B cell (primary cell): Measurements from ENCODE around the gene CFAP100. TPM values are rescaled to one million over a fixed set of nuclear protein-coding genes. Genes with fewer than 3 reads are reported as not detected.

ENCODE experiments used
- ATAC-seq: fragments of 200-7000 bp; cut with Tn5 transposase; one replicate; pipeline ENCODE4 v1.10.0; 2021; ENCODE audit warnings: low read depth, mild to moderate bottlenecking, moderate number of reproducible peaks, moderate library complexity
- CTCF ChIA-PET: fragments of 350-600 bp; sonication (Branson Sonifier 250); formaldehyde crosslinking; loops from one replicate; lab custom pipeline; 2021; ENCODE audit warnings: antibody characterized with exemption, inconsistent platforms; lab: Charles Lee
- POLR2A ChIA-PET: fragments of 350-600 bp; sonication (Branson Sonifier 250); formaldehyde crosslinking; loops from one replicate; lab custom pipeline; 2021; ENCODE audit warnings: antibody characterized with exemption; lab: Charles Lee
- DNase-seq: peaks from one replicate; pipeline ENCODE4 v3.0.0; 2013
- H2AFZ ChIP-seq: 2 replicates; pipeline ENCODE4 v1.6.1; 2012; ENCODE audit warnings: mild to moderate bottlenecking, low read depth, low read length; ENCODE audit not compliant: insufficient read depth, poor library complexity, severe bottlenecking
- H3K27ac ChIP-seq, 2 donors: 1 replicate in 1 of 2; 2 replicates in 1 of 2; pipeline ENCODE4 v1.5.1; 2012 to 2013; ENCODE audit warnings: low read length in 2 of 2, mild to moderate bottlenecking in 2 of 2, moderate library complexity in 1 of 2
- H3K27me3 ChIP-seq, 4 experiments: fragments of 200-600 bp in 1 of 4; sonication (generic) in 1 of 4; replicated peaks in 1 of 4; 1 replicate in 2 of 4; 2 replicates in 2 of 4; pipeline versions ENCODE4 v1.6.1 to v1.7.0; 2013 to 2016; ENCODE audit warnings: low read length in 3 of 4, mild to moderate bottlenecking in 2 of 4, mixed read lengths in 1 of 4, moderate library complexity in 1 of 4; ENCODE audit not compliant: insufficient read depth in 4 of 4, control insufficient read depth in 3 of 4; ENCODE audit errors: control extremely low read depth in 1 of 4
- H3K36me3 ChIP-seq, 2 experiments: replicated peaks in 1 of 2; 1 replicate in 1 of 2; 2 replicates in 1 of 2; pipeline versions ENCODE4 v1.6.1 to v1.7.1; 2013; ENCODE audit warnings: low read length in 1 of 2; ENCODE audit not compliant: insufficient read depth in 2 of 2, control insufficient read depth in 1 of 2; ENCODE audit errors: control extremely low read depth in 1 of 2, extremely low read depth in 1 of 2
- H3K4me1 ChIP-seq, 2 donors: fragments of 200-600 bp in 1 of 2; sonication (generic) in 1 of 2; 1 replicate in 1 of 2; 2 replicates in 1 of 2; pipeline versions ENCODE4 v1.5.1 to v1.6.1; 2013 to 2017; ENCODE audit warnings: low read length in 2 of 2; ENCODE audit not compliant: control insufficient read depth in 2 of 2, insufficient read depth in 2 of 2
- H3K4me2 ChIP-seq: replicated peaks from 2 replicates; pipeline ENCODE3; 2012; ENCODE audit warnings: mild to moderate bottlenecking, low read depth, low read length; ENCODE audit not compliant: poor library complexity, severe bottlenecking
- H3K4me3 ChIP-seq, 5 experiments: fragments of 200-600 bp in 1 of 5; sonication (generic) in 1 of 5; 1 replicate in 3 of 5; 2 replicates in 2 of 5; pipeline versions ENCODE4 v1.5.1 to v1.7.0; 2011 to 2016; ENCODE audit warnings: low read length in 4 of 5, mild to moderate bottlenecking in 4 of 5, low read depth in 2 of 5, control low read depth in 1 of 5, moderate library complexity in 1 of 5; ENCODE audit not compliant: insufficient read depth in 1 of 5; ENCODE audit errors: control extremely low read depth in 1 of 5, extremely low read depth in 1 of 5
- H3K79me2 ChIP-seq: fragments of 200-600 bp; sonication (generic); one replicate; pipeline ENCODE4 v1.6.0; 2016; ENCODE audit warnings: low read length; ENCODE audit not compliant: control insufficient read depth, insufficient read depth
- H3K9ac ChIP-seq: fragments of 200-600 bp; sonication (generic); 2 replicates; pipeline ENCODE4 v1.6.1; 2017; ENCODE audit warnings: mild to moderate bottlenecking, low read length, moderate library complexity
- H3K9me3 ChIP-seq, 3 donors: one replicate each; pipeline versions ENCODE4 v1.6.1 to v1.7.1; 2013; ENCODE audit warnings: low read length in 2 of 3; ENCODE audit not compliant: control insufficient read depth in 2 of 3, insufficient read depth in 1 of 3; ENCODE audit errors: control extremely low read depth in 1 of 3
- H4K20me1 ChIP-seq: 2 replicates; pipeline ENCODE4 v1.6.0; 2012; ENCODE audit warnings: mild to moderate bottlenecking, low read length; ENCODE audit not compliant: insufficient read depth, control insufficient read depth, poor library complexity, severe bottlenecking
- H3K27ac Mint-ChIP-seq: one replicate; pipeline ENCODE4 v1.8.0; 2021; ENCODE audit warnings: mixed read lengths
- H3K27me3 Mint-ChIP-seq: one replicate; pipeline ENCODE4 v1.8.0; 2021; ENCODE audit warnings: mixed read lengths
- H3K4me1 Mint-ChIP-seq: one replicate; pipeline ENCODE4 v1.8.0; 2021; ENCODE audit warnings: mixed read lengths
- H3K4me3 Mint-ChIP-seq: one replicate; pipeline ENCODE4 v1.8.0; 2021; ENCODE audit warnings: mixed read lengths
- H3K9me3 Mint-ChIP-seq: one replicate; pipeline ENCODE4 v1.8.0; 2022; ENCODE audit warnings: mixed read lengths; ENCODE audit not compliant: insufficient read depth
- CTCF ChIP-seq: fragments of 200-600 bp; IDR thresholded peaks from one replicate; pipeline ENCODE4 v1.8.0; 2022; ENCODE audit warnings: antibody characterized with exemption, mild to moderate bottlenecking
- EZH2 ChIP-seq: IDR thresholded peaks from 2 replicates; pipeline ENCODE4 v1.6.1; 2012; ENCODE audit warnings: borderline replicate concordance, low read depth, mild to moderate bottlenecking, moderate library complexity, low read length; ENCODE audit not compliant: insufficient read depth, poor library complexity, severe bottlenecking
- WGBS: methylation state at CpG from one replicate; pipeline ENCODE4 v1.1.5; 2013; ENCODE audit warnings: missing lambda C conversion rate; ENCODE audit not compliant: insufficient coverage; 5-methylcytosine and 5-hydroxymethylcytosine counted together
- intact Hi-C: fragments of 100-400 bp; cut with micrococcal nuclease; formaldehyde crosslinking; loops from one replicate; pipeline ENCODE4 v1.10.0; 2022
- polyA plus RNA-seq: library from polyadenylated mRNA; depleted of rRNA; stranded (reverse); fragments of >200 nt; gene quantifications from 2 replicates; pipeline ENCODE4 v1.2.3, GENCODE V29; 2012
- total RNA-seq, 2 donors: library from RNA; stranded (reverse); fragments of 120-200 nt in 1 of 2; gene quantifications; 1 replicate in 1 of 2; 2 replicates in 1 of 2; pipeline versions ENCODE4 v1.2.3 to v1.2.4, GENCODE V29; 2013 to 2022

The CFAP100 gene
- total and polyA plus RNA-seq, 2 donors (not counting 1 experiment from before 2014, with no cell fraction given): not detected

DNA sequence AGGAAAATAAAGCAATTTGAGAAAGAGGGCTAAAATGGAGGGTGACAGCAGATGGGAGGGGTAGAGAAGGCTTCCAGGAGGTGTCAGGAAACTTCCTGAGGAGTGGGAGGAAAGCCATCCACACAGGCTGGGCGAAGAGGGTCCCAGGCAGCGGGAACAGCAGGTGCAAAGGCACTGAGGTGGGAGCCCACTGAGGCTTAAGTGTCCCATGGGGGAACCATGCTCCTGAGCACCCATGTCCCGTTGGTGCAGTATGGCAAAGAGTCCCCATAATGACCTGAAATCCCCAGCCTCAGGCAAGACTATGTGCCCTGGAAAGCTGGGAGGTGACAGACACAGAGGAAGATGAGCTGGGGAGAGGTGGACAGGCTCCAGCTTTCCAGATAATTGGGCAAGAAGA, 30.0 kb downstream of the CFAP100 start:
- Histone ChIP-seq H3K79me2 (no peaks in the 10 kb centered on the region), H3K9ac (no peak overlapping the region), H3K27ac (no peak overlapping the region), H3K27me3 (no peaks in the 10 kb centered on the region), H3K36me3 (no peaks in the 10 kb centered on the region), H4K20me1 (no peaks in the 10 kb centered on the region), H3K4me1 (no peaks in the 10 kb centered on the region), H2AFZ (no peak overlapping the region), H3K4me3 (no peak overlapping the region), H3K9me3 (peaks cover 0 to 16% (median 12%) of the 10 kb centered on the region in 3 donors), H3K4me2 (no peak overlapping the region)
- no peaks in the 10 kb centered on the region for H3K27me3 Mint-ChIP-seq
- H3K9me3 Mint-ChIP-seq: peaks cover 10% of the 10 kb centered on the region
- 90% methylated on average over 2 of the region's 3 CpGs for WGBS
- ATAC-seq (no peak), DNase-seq (no peak)
- ChIA-PET POLR2A (no interaction called here), CTCF (no interaction called here)
- no peaks in the 10 kb centered on the region for H3K4me1 Mint-ChIP-seq
- H3K27ac Mint-ChIP-seq: no peak overlapping the region
- intact Hi-C loops: no loop called here
- no peak overlapping the region for H3K4me3 Mint-ChIP-seq
- TF ChIP-seq EZH2 (no peak), CTCF (no peak)

DNA sequence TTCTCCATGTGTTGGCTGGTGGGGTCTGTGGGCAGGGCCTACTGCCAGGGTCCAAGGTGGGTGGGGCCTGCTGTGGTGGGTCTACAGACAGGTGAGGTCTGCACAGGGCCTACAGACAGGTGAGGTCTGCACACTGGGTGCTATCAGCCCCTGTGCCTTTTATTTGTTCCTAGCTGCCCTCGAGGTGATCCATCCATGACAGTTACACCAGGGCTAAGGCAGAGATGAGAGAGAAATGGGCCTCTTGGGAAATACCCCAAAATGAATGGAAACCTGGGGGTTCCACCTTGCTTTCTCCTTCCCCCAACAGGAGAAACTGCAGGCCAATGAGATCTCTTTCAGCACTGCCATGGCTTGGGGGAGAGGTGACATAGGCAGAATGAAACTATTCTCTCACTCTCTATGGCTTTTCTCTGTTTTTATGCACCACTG, 36.4 kb downstream of the CFAP100 start:
- no peaks in the 10 kb centered on the region for H4K20me1 ChIP-seq
- ChIA-PET POLR2A (no interaction called here), CTCF (no interaction called here)
- H3K9me3 ChIP-seq: peaks cover 0 to 12% (median 10%) of the 10 kb centered on the region in 3 donors
- no peaks in the 10 kb centered on the region for H3K79me2 ChIP-seq
- peaks cover 0 to 4% of the 10 kb centered on the region in 2 experiments for H3K36me3 ChIP-seq
- no peaks in the 10 kb centered on the region for H3K27me3 ChIP-seq
- H3K4me1 ChIP-seq: no peaks in the 10 kb centered on the region
- no peak overlapping the region for H3K4me3 ChIP-seq
- no peak overlapping the region for H3K27ac ChIP-seq
- Mint-ChIP-seq H3K4me3 (no peak overlapping the region), H3K9me3 (peaks cover 10% of the 10 kb centered on the region), H3K4me1 (no peaks in the 10 kb centered on the region), H3K27ac (no peak overlapping the region), H3K27me3 (no peaks in the 10 kb centered on the region)
- TF ChIP-seq EZH2 (no peak), CTCF (no peak)
- 100% methylated on average over 1 of the region's 1 CpG for WGBS
- H3K9ac ChIP-seq: no peak overlapping the region
- ATAC-seq (no peak), DNase-seq (no peak)
- no peak overlapping the region for H3K4me2 ChIP-seq
- intact Hi-C loops: no loop called here
- no peak overlapping the region for H2AFZ ChIP-seq
